Lung (tissue), 12 donors: Measurements from ENCODE around the gene SEMA4D. TPM values are rescaled to one million over a fixed set of nuclear protein-coding genes. Genes with fewer than 3 reads are reported as not detected.

ENCODE experiments used
- ATAC-seq: fragments of 200-7000 bp; cut with Tn5 transposase; one replicate; pipeline ENCODE4 v1.9.1; 2020; ENCODE audit warnings: moderate number of reproducible peaks; ENCODE audit not compliant: insufficient read depth, low FRiP score
- DNase-seq, 3 donors: peaks; one replicate each; pipeline ENCODE4 v3.0.0-alpha.2; 2013 to 2017
- H3K27ac ChIP-seq, 2 donors: one replicate each; pipeline ENCODE4 v1.5.1; 2013; ENCODE audit warnings: mild to moderate bottlenecking in 2 of 2, moderate library complexity in 2 of 2, control low read depth in 1 of 2, inconsistent platforms in 1 of 2, low read depth in 1 of 2, low read length in 1 of 2
- H3K27me3 ChIP-seq, 3 donors: one replicate each; pipeline ENCODE4 v1.5.1; 2013; ENCODE audit warnings: low read length in 2 of 3; ENCODE audit not compliant: control insufficient read depth in 3 of 3, insufficient read depth in 3 of 3
- H3K36me3 ChIP-seq, 4 donors: one replicate each; pipeline ENCODE4 v1.5.1; 2013; ENCODE audit warnings: low read length in 4 of 4, mild to moderate bottlenecking in 1 of 4, moderate library complexity in 1 of 4; ENCODE audit not compliant: control insufficient read depth in 4 of 4, insufficient read depth in 4 of 4
- H3K4me1 ChIP-seq, 5 donors: one replicate each; pipeline ENCODE4 v1.5.1; 2013; ENCODE audit warnings: low read length in 5 of 5, mild to moderate bottlenecking in 2 of 5, moderate library complexity in 1 of 5; ENCODE audit not compliant: control insufficient read depth in 5 of 5, insufficient read depth in 5 of 5
- H3K4me3 ChIP-seq: one replicate; pipeline ENCODE4 v1.5.1; 2013; ENCODE audit warnings: mild to moderate bottlenecking, control low read depth, moderate library complexity
- H3K9ac ChIP-seq, 2 donors: one replicate each; pipeline ENCODE4 v1.5.1; 2013; ENCODE audit warnings: low read length in 2 of 2, control low read depth in 1 of 2; ENCODE audit not compliant: insufficient read depth in 1 of 2
- H3K9me3 ChIP-seq, 4 donors: one replicate each; pipeline ENCODE4 v1.5.1; 2013; ENCODE audit warnings: low read length in 3 of 4, mild to moderate bottlenecking in 1 of 4, moderate library complexity in 1 of 4; ENCODE audit not compliant: control insufficient read depth in 4 of 4, insufficient read depth in 3 of 4
- CTCF ChIP-seq: IDR thresholded peaks from 2 replicates; pipeline ENCODE4 v1.5.1; 2012; ENCODE audit warnings: mild to moderate bottlenecking; ENCODE audit errors: control extremely low read depth, extremely low read depth
- WGBS, 2 donors: extraction: QIAGEN DNeasy Blood & Tissue Kit; methylation state at CpG; one replicate each; pipeline ENCODE4 v1.1.7; 2013; 5-methylcytosine and 5-hydroxymethylcytosine counted together
- polyA plus RNA-seq, 2 donors: library from polyadenylated mRNA; stranded (reverse); fragments of 200-250 nt; gene quantifications; one replicate each; pipeline ENCODE4 v1.2.1, GENCODE V29; 2013
- total RNA-seq, 2 donors: library from RNA; depleted of rRNA in 1 of 2; stranded (reverse); fragments of >200 nt in 1 of 2; gene quantifications; one replicate each; pipeline ENCODE4 v1.2.1, GENCODE V29; 2014 to 2021
- donor health status: control.
- donor health status: control.
- donor health status: Bipolar disorder and iron deficiency.
- donor health status: healthy.
- donor health status: DM: yes; HTN: yes; CAD: no.

The SEMA4D gene
- total and polyA plus RNA-seq, 4 donors = 6.7 to 61.5 (median 29.0) TPM

GRCh38 chr9:89448381-89448780 is 49.5 kb downstream of the SEMA4D start:
- Histone ChIP-seq H3K9ac (no peak overlapping the region), H3K27ac (no peak overlapping the region), H3K27me3 (no peaks in the 10 kb centered on the region), H3K4me1 (peaks cover 0 to 8% (median 0%) of the 10 kb centered on the region in 5 donors), H3K4me3 (no peak overlapping the region), H3K9me3 (no peaks in the 10 kb centered on the region), H3K36me3 (peaks cover 0 to 5% (median 0%) of the 10 kb centered on the region in 4 donors)
- DNase-seq (no peak), ATAC-seq (no peak)
- no peak for TF ChIP-seq CTCF
- 70 to 82% methylated on average over 11 of the region's 11 CpGs for WGBS, 2 donors

DNA sequence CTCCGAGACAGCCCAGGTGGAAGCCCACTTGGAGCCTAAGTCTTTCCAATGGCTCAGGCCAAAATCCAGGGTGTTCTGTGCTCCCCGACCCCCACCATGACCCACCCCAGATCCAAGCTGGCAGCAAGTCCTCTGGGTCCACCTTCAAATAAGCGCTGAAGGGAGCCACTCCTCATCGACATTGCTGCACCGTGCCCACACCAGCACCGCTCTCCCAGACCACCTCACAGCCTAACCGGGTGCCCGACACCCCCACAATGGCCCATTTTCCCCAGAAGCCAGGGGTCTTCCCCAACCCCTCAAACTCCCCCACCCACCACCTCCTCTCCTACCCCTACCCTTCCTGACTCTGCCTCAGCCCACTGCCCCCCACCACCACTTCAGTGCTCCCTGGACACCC is 50.5 kb downstream of the SEMA4D start:
- no peak for DNase-seq

DNA sequence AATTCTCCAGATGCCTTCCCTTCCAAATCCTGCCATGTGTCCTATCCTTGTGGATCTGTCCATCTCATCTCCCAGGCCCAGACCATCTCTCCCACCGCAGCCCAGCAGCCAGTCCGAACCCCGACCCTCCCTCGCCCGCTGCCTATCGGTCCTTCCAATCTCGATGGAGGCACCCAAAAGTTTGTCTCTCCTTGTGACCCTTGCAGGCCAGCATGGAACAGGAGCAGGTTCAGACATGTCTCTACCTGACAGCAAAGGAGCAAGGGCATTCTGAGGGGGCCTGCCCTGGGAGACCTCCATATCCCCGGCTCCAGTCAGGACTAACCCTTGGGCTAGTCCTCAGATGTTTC is 51.0 kb downstream of the SEMA4D start:
- 89 to 99% methylated on average over 8 of the region's 8 CpGs for WGBS, 2 donors
- H3K9ac ChIP-seq = no peak overlapping the region
- peaks cover 0 to 18% (median 3%) of the 10 kb centered on the region in 5 donors for H3K4me1 ChIP-seq
- no peak overlapping the region for H3K27ac ChIP-seq
- no peak for DNase-seq
- H3K36me3 ChIP-seq = peaks cover 0 to 3% (median 0%) of the 10 kb centered on the region in 4 donors
- H3K9me3 ChIP-seq = no peaks in the 10 kb centered on the region
- H3K27me3 ChIP-seq = no peaks in the 10 kb centered on the region
- H3K4me3 ChIP-seq = no peak overlapping the region
- TF ChIP-seq CTCF = no peak
- ATAC-seq = no peak

More for the DNA sequence above, 50.5 kb downstream of the SEMA4D start:
- Histone ChIP-seq H3K4me3 (no peak overlapping the region), H3K9me3 (no peaks in the 10 kb centered on the region), H3K27ac (no peak overlapping the region), H3K9ac (no peak overlapping the region), H3K27me3 (no peaks in the 10 kb centered on the region), H3K36me3 (peaks cover 0 to 3% (median 0%) of the 10 kb centered on the region in 4 donors), H3K4me1 (peaks cover 0 to 13% (median under 1%) of the 10 kb centered on the region in 5 donors)
- ATAC-seq = no peak
- 97 to 98% methylated on average over 8 of the region's 8 CpGs for WGBS, 2 donors
- TF ChIP-seq CTCF = no peak
